TTC549 (cell line): ENCODE data around the gene GDI1.

Experiments used
- FAIRE-seq: peaks from 2 replicates; lab custom pipeline; 2012; peaks lifted over from hg19 to GRCh38; lab: Jason Lieb, UNC

The GDI1 gene

DNA sequence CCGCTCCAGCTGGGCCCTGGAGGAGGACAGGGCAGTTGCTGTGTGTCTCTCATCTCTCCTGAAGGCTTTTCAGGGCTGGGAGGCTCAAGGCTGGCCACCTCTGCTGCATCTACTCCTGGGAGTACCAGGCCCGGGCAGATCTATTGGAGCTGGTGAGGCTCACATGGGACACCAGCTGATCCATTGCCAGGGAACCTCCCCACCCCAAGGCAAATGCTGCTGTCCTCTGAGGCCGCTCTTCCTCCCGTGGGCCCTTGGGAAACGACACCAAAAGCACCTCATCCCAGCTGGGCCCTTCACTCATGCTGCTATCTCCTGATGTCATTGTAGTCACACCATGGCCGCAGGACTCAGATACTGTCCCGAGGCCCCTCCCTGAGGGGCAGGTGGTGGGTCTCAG is 45.8 kb downstream of the GDI1 start:
- no peak for FAIRE-seq

DNA sequence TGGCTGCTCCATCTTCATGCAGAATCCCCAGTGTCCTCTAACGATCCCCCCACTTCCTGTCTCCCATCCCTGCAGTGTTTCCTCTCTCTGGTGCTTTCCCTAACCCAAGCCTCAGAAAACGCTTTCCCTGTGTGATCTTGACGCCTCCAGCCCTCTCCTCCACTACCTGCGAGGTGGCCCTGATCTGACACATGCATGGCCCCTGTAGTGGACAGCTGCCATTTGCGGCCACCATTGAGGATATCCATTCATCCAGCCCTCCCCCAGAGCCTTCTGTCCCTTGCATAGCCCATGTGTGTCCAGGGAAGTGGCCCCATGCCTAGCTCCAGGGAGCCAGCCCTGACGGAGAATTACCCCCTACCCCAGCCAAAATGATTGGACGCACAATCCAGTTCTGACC is 46.4 kb downstream of the GDI1 start:
- FAIRE-seq: no peak

DNA sequence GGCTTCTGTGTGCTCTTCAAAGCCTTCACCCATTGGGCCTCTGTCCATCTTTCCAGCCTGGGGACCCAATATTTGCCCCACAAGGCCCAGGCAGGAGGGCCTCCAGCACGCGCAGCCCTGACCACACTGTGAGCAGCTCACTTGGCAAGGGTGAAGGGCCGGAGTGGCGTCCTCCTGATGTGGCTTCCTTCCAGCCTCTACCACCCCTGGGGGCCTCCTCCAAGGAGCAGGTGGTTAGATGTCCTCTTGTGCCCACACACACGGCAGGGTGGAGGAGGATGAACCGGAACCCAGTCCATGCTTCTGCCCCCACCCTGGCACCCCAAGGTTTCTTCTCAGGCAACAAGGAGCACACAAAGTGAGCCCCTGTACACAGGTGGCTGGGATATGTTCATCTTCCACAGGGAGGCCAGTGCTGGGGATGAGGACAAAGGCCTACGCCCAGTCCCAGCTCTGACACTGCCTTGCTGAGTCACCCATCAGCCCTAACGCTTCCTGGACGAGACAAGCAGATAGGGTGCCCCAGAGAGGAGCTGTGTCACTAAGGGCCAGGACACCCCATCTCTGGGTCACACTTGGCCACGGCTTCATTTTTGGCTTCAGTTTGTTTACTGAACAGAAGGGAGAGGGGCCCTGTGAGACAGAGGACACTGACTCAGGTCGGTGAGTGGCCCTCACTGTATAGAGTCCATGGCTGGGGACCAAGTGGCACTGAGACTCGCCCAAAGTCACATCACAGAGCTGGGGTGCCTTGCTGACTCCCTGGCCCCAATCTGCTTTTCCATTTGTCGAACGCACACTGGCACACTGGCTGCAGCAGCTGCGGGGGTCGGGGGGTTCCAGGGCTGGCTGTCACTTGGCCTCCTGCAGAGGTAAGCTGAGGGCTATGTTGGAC is 47.5 kb downstream of the GDI1 start:
- FAIRE-seq: no peak

DNA sequence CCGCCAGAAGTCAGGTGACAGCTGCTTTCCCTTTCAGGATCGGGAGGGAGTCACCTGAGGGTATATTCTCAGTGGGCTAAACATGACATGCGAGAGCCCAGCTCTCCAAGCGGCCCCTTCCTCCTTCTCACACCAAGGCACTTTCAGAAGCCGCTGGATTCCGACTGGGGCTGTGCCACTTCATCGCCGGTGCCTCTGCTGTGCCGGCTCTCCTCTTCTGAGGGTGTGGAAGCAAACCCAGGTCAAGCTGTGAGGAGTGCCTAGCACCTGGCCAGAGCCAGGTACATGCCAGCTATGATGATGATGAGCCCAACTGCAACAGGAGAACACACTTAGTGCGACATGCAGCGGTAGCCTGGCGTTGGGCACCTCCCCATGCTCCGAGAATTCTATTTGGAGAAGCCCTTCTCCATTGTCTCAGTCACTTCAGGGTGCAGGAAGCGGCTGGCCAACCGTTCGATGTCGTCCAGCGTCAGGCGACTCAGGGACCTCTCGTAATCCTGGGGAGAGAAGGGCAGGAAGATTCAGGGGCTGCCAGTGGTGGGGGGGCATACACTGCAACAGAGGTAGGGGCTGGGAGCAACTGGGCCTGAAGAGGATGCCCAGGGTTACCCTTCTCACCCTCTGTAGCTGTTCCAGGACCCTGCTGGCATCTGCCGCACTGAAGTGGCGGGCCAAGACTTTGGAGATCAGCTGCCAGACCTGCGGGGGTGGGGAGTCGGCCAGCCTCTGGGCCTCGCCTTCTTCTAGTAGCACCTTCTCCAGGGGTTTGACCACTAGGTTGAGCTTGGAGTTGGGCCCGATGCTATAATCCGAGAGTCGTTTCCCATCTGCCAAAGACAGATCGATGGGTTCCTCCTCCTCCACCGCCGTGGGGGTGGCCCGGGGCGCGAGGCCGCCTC is 48.4 kb downstream of the GDI1 start:
- FAIRE-seq: no peak

DNA sequence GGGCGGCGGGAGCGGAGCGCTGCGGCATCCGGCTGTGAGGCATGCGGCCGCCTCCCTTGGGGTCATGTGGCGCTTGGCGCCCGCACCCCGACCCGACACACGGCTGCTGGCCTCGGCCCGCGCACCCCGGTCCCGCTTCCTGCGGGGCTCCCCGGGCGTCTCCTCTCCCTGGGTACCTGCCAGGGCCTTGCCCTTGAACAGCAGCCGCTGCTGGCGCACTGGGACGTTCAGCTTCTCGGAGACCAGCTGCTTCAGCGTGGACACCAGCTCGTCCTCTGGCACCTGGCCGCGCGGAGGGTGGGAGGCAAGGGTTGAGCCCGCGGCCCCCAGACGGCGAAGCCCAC is 49.1 kb downstream of the GDI1 start:
- FAIRE-seq: no peak

DNA sequence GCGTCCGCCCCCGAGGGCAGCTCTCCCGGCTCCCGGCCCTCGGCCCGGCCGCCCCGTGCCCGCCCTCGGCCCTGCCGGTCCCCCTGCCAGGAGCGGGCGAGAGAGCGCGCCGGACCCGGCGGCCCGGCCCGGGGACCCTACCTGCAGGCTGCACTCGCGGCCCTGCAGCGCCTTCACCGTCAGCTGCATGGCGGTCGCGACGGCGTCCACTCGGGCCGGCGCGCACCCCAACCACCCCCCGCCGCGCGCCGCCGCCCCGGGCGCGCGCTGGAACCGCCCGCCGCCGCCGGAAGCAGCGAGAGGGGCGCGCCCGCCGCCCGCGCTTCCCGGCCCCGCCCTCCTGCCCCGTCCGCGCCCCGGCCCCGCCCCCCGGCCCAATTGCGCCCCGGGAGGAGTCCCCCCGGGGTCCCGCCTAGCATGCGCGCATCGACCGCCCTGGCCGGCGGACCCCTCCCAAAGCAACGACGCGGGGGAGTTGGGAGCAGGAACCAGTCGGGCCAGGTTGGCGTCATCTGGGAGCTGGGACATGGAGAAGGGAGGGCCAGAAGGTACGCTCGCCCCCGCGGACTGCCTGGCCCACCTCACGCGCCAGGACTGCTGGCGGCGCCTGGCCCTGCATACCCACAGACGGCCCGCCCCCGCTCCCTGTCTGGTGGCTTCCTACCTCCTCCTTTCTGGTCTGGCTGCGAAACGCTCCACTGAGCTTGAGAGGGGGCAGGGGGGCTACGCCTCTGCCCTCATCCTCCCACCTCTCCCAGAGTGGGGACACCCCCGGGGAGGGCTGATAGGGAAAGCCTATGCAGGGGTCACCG is 49.6 kb downstream of the GDI1 start, which contains the start of gene UBL4A:
Gene UBL4A, minus strand, starts transcription at position 220 of the 812 bp plus-strand sequence. Its CDS starts 31 bp downstream, at position 189.
- FAIRE-seq: no peak

DNA sequence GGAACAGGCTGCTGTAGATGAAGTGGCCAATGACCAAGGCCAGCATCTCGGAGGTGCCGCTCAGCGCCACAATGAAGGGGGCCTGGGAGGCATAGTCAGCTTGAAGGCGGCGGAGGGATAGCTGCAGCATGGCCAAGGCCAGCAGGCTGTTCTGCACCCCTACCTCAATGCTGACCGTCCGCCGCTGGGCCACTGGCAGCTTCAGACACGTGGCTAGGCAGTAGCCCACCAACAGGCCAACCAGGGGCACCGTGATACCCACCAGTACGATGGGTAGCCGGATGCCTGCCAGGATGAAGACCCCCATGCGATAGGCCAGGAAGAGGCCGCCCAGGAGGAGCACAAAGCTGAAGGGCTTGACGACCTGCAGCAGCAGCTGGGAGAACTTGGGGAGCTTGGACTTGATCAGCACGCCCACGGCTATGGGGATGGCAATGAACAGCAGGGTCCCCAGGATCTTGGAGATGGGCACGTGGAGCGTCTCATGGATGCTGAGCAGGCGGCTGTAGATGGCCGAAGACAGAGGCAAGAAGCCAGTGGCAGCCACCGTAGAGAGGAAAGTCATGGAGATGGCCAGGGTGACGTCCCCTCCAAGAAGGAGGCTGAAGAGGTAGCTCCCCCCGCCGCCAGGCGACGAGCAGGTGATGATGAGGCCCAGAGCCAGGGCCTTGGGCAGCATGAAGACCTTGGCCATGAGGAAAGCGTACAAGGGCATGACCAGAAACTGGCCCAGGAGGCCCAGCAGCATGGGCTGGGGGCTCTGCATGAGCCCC is 50.8 kb downstream of the GDI1 start:
- FAIRE-seq: no peak

DNA sequence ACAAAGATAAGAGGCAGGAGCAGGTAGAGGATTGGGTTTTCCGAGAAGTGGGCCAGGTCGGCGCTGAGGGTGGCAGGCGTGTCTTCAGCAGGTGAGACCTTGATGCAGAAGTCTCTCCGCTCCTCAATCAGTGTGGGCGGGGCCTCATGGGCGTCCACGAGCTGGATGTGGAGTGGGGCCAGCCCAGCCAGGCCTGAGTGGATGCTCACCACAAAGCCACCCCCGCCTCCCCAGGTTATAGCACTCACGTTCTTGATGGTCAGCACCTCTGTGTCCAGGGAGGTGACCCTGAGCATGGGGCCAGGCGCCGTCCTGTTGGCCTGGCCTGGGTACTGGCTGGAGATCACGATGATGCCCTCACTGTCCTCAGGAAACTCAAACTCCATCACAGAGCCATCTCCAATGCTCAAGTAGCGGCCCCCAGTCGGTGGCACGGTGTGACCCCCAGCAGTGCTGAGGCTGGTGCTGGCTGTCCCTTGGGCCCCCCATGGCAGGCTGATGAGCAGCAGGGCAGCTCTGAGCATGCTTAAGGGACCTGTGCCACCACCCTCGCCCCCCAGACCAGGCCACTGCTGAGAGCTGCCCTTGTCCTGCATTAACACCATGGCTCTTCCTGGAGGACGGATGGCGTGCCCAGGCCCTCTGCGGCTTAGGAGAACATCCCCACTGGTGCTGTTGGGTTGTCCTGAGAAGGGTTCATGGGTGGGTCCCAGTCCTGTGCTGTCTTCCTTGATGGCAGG is 51.6 kb downstream of the GDI1 start:
- no peak for FAIRE-seq

DNA sequence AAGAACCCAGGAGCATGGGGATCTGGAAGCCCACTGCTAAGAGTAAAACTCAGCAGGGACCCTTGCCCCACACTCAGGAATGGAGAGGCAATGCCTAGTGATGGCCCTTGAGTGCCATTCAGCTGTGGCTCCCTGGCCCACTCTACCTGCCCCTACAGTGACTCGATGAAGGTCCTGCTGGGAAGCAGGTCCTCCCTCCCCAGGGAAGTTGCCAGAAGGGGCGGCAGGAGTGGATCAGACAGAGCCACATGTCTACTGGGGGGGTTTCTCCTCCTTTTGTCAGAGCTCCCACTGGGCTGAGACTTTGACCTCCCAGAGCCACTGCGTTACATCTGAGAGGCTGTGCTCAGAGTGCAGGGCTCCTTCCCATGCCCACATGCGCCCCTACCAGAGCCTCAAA is 52.2 kb downstream of the GDI1 start:
- FAIRE-seq: no peak

DNA sequence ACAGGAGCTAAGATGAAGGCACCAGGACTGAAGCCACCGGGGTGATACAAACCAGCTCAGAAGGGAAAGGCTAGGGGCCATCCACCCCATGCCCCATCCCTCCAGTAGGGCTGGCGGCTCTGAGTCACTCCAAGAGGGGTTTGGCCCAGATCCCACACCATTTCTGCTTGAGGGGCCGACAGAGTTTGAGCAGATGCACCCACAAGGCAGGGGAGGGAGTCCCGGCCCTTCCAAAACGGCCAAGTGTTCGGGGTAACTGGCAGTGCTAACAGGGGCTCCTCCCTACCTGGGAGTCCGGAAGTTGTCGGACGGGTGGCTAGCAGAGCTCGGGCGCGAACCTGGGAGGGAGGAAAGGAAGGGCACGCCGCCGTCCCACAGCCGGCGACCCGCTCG is 53.1 kb downstream of the GDI1 start:
- no peak for FAIRE-seq

DNA sequence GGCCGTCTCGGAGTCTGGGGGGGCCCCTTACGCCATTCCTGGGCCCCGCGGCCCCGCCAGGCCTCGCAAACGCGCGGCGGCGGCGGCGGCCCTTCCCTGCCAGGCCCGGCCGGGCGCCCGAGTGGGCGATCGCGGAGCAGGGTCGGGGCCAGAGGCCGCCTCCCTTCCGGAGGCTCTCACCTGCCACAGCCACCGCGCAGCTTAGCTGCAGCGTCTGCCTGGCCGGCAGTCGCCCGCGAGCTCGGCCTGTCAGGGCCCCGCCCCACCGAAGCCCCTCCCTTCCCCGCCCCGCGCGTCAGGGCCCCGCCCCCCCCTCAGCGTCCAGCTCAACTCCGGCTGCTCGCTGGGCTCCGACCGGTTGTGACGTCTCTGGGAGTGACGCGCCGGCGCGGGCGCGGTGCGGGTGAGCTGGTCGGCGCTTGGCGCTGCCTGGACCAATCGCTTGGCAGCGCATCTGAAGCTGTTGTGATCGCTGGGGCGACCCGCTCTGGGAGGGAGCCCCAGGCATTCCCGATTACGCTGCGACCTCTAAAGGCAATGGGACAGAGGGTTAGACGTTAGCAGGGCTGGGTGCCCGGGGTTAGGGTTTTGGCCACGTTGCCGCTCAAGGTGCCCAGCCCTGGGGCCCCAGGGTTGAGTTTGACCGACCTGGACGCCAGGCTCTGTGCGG is 53.6 kb downstream of the GDI1 start, which contains the start of gene SLC10A3:
Gene SLC10A3, minus strand, starts transcription at position 216 of the 670 bp plus-strand sequence. CDS start 1,689 bp downstream, outside the sequence.
- FAIRE-seq: no peak
